Cardiac septum (tissue), 1 donor: ENCODE measurements around the gene RTN4IP1. TPM values are rescaled to one million over a fixed set of nuclear protein-coding genes. Genes with fewer than 3 reads are reported as not detected.
A peak's percentile ranks its signal among the peaks of the same experiment; 100 is the strongest.

Source experiments
- DNase-seq: peaks from one replicate; pipeline ENCODE4 v3.0.0-alpha.2; 2020; ENCODE audit warnings: low spot score
- intact Hi-C: fragments of 100-400 bp; cut with DNase I; formaldehyde crosslinking; loops from one replicate; pipeline ENCODE4 v1.14.0; 2022
- long read RNA-seq: library from polyadenylated mRNA; unstranded; transcript quantifications from one replicate; pipeline ENCODE4 v2.0.0, GENCODE V29; 2021
- total RNA-seq: library from RNA; stranded (reverse); fragmentation: NEBNext Ultra II Directional; extraction: Animal tissue kit (Norgen Biotek cat#: 25700); gene quantifications from one replicate; pipeline ENCODE4 v1.2.1, GENCODE V29; 2021
- donor health status: DM: no; HTN: no; CAD: no.

RTN4IP1 gene
- 10.4 TPM for total RNA-seq
- long read RNA-seq, transcript RTN4IP1-201 (9 exons, 1,682 nt), result major isoform, 13 of 18 reads
- long read RNA-seq, partial matches to known transcripts, result 1 of 18 reads
- long read RNA-seq, other reads (novel, unspliced or antisense), result 4 of 18 reads

DNA sequence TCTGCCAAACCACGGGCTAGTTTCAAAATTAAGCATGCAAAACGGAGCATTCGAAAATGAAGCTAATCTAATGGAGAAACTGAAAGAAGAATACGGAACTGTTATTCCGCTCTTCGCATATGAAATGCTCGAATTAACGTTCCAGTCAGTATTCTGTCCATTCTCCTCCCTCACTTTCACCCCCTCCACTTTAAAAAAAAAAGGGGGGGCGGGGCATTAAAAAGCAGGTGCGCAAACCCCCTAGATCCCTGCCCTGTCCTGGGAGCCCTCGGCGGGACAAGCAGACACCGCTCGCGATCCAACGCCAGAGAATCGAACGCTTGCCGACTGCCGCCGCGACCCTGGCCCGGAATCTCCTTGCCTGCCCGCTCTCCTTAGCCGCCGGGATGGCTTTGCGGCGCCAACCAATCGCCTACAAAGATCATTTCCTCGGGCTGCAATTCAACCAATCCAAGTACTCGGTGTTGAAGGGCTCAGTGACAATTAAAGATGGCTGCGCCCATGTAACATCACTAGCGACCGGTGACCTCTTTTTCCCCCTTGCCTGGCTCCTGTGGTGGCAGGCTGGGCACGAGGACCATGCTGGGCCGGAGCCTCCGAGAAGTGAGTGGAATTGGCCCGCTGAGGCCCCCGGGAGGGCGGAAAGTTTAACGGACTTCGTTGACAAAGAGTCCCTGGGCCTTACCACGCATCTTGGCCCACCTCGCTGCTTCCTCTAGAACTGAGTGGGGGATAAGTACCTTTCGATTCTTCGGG is at the start of gene RTN4IP1, which contains the start of gene QRSL1:
TSS of gene RTN4IP1 (minus strand) at position 396 of the 756 bp plus-strand sequence. CDS start 477 bp downstream, outside the sequence.
TSS of gene QRSL1 (plus strand) at position 476 of the 756 bp plus-strand sequence. CDS start at position 580, 104 bp downstream.
- intact Hi-C loops, result no loop called here
- DNase-seq, result peak; percentile 90

DNA sequence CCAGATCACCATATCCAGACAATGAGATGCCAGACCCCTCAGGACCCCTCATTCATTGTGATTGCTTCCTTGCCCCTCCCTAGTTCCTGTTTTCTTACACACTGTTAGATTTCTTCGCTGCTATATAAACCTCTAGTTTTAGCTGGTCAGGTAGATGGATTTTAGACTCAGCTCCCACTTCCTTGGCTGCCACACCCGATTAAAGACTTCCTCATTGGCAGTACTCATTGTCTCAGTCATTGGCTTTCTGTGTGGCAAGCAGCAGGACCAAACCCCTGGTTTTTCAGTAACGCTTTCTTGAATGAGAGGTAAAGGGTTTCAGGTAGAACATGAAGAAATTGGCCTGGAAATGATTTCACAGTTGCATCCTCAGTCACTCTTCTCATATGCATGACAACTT is 48.0 kb upstream of the RTN4IP1 start:
- DNase-seq, result no peak
- intact Hi-C loops, result no loop called here

DNA sequence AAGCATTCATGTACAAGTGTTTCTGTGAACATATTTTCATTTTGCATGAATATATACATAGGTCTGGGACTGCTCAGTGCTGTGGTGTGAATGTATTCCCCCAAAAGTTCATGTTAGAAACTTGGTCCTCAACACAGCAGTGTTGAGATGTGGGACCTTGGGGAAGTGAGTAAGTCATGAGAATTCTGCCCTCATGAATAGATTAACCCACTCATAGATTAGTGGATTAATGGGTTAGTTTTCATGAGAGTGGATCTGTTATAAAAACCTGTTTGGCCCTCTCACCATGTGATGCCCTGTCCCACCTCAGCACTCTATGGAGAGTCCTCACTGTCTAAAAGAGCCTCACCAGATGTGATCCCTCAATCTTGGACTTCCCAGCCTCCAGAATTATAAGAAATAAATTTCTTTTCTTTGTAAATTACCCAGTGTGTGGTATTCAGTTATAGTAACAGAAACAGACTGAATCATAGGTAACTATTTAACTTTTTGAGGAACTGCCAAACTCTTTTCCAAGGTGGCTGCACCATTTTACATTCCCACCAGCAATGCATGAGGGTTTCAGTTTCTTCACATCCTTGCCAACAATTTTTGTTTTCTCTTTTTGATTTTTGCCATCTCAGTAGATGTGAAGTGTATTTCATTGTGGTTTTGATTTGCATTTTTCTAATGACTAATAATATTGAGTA is 45.4 kb upstream of the RTN4IP1 start:
- DNase-seq, result no peak
- intact Hi-C loops, result no loop called here

DNA sequence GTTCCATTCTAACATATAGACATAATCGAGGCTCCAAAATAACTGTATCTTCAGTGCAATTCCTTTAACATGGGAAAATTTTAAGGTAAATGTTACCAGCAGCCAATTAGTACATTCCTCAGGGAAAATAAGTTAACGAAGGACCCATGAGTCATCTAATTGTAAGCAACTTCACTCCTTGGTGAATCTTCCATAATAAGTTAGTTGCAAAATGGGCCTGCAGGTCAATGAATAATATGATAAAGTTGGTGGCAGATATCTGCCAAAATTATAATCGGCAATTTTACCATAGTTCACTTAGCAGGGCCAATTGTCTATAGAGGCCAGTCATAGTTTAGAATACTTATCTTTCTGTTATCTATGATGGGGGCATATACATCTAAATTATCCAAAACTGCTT is 42.4 kb upstream of the RTN4IP1 start:
- intact Hi-C loops, result no loop called here
- DNase-seq, result no peak

DNA sequence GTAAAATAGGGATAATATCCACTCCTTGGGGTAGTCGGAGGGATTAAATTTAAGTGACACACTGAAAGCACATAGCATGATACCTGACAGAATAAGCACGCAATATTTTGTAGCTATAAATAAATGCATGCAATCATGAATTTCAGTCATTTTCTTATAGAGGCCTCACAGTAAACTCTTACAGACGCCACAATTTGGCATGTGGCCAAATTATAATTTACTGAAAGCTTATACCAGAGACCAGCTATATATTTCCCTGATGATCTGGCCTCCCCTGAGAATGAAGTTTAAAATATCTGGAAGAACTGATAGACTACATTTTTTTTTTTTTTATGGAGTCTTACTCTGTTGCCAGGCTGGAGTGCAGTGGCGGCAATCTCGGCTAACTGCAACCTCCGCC is 40.9 kb upstream of the RTN4IP1 start:
- no peak for DNase-seq
- intact Hi-C loops, result no loop called here

DNA sequence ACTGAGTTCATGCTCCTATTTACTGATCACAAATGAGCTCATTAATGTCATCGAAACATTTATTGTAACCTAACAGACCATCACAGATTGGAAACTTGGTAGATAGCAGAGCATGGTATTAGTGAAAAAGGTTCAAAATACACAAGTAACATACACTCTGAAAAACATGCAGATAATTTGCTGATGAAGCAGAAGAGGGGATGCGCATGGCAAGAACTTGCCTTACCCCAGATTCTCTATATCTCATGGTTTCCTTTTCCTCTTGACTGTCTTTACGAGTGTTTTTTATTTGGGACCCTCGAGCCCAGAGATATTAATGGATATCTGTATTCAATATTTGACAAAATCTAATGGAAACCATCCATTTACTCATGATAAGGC is 37.7 kb upstream of the RTN4IP1 start:
- no peak for DNase-seq
- intact Hi-C loops, result no loop called here

DNA sequence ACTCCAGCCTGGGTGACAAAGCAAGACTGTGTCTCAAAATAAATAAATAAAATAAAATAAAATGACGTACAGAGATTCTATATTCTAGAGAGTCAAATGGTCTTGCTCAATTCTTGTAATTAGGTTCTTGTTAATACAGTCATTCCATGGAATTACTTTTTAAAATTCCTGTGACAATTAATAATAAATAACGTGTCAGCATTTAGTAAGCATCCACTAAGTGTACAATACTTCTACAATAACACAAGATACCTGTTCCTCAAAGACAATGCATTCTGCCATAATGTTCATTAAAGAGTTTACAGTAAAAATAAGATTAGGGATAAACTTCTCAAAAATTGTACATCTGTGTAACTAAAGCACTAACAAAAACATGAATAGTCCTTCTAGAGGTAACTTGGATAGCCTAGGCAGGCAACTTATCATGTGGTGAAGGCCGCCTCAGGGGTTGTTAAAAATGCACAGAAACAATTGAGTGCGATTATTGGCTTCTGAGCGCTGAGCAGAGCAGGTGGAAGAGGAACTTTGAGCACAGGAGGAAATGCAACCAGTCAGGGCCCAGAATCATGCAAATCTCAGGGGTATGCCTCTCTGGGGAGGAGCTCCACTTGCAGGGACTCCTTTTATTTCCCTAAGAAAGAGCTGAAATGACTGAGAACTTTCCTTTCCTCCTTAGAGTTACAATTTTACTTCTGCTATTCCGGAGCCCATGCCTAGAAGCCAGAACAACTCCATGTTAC is 37.2 kb upstream of the RTN4IP1 start:
- DNase-seq, result no peak
- intact Hi-C loops, result no loop called here

DNA sequence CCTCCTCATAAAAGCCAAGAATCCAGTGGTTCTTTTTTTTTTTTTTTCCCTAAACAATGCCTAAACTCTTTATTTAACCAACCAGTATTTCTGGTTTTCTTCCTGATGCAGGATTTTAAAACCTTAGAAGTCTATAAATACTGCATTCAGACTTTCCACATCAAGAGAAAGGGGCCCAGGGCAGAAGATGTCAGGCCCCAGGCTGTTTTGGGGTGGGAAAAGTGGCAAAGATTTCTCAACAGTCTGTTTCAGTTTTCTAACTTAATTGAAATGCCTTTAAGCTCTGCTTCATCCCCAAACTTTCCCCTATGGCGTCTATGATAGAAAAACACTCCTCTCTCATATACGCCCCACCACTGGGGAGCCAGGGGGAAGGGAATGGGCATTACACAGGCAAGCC is 33.2 kb upstream of the RTN4IP1 start:
- DNase-seq, result no peak
- intact Hi-C loops, result no loop called here

GRCh38 chr6:106659859-106660258 is 30.6 kb upstream of the RTN4IP1 start:
- intact Hi-C loops, result no loop called here

GRCh38 chr6:106658469-106658868 is 29.2 kb upstream of the RTN4IP1 start:
- no peak for DNase-seq
- intact Hi-C loops, result no loop called here

More at GRCh38 chr6:106659859-106660258, 30.6 kb upstream of the RTN4IP1 start:
- no peak for DNase-seq

- intact Hi-C loops, result no loop called here
- DNase-seq, result no peak
These were observed 19.5 kb upstream of the RTN4IP1 start for GRCh38 chr6:106648651-106649308.

DNA sequence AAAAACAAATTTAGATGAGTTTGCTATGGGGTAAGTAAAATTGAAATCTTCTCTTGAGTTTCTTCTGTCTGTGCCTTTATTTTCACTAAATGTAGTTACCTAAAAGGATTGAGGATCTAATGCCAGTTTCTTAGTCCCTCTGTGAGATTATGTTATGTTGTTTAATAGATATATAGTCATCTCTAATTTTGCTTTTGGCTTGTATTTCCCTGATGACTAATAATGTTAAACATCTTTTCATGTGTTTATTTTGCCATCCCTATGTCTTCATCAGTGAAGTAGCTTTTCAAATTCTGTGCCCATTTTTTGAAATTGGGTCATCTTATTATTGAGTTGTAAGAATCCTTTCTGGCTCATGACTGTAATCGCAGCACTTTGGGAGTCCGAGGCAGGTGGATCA is 13.8 kb upstream of the RTN4IP1 start:
- intact Hi-C loops, result no loop called here
- no peak for DNase-seq

DNA sequence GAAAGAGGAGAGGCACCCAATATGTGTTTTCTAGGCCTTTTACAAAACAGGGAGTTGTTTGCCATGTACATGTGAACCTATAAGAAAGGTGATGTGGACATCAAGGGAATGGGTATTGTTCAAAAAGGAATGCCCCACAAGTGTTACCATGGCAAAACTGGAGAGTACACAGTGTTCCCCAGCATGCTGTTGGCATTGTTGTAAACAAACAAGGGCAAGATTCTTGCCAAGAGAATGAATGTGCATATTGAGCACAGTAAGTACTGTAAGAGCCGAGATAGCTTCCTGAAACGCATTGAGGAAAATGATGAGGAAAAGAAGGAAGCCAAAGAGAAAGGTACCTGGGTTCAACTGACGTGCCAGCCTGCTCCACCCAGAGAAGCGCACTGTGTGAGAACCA is 13.2 kb upstream of the RTN4IP1 start:
- no peak for DNase-seq
- intact Hi-C loops, result no loop called here

GRCh38 chr6:106639812-106640211 is 10.5 kb upstream of the RTN4IP1 start:
- DNase-seq, result no peak
- intact Hi-C loops, result no loop called here

GRCh38 chr6:106637717-106638341 is 8.5 kb upstream of the RTN4IP1 start:
- intact Hi-C loops, result no loop called here
- DNase-seq, result no peak

GRCh38 chr6:106637051-106637716 is 7.9 kb upstream of the RTN4IP1 start:
- DNase-seq, result no peak
- intact Hi-C loops, result no loop called here

DNA sequence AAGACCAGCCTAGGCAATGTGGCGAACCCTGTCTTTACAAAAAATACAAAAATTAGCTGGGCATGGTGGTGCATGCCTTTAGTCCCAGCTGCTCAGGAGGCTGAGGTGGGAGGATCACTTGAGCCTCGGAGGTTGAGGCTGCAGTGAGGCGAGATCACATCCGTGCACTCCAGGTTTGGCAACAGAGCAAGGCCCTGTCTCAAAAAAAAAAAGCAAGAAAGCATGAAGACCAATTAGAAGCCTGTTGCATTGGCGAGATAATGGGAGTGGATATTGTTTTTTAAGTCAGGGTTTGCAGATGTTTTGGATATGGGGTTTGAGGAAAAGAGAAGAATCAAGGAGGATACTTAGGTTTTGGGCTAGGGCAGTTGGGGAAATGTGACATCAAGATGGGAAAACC is 5.3 kb upstream of the RTN4IP1 start:
- intact Hi-C loops, result no loop called here
- DNase-seq, result no peak

- no peak for DNase-seq
- intact Hi-C loops, result no loop called here
These were observed 2.0 kb upstream of the RTN4IP1 start for GRCh38 chr6:106631346-106631745.

- intact Hi-C loops, result no loop called here
- no peak for DNase-seq
These were observed 1.1 kb upstream of the RTN4IP1 start for GRCh38 chr6:106630366-106630765.
